Endothelial cell of hepatic sinusoid (primary cell): ENCODE measurements around the gene PNKP.

Experiments used
- in situ Hi-C: cut with HindIII; loops from 2 replicates; pipeline ENCODE4 v1.10.0; 2017; ENCODE audit warnings: low sequenced_read_pairs

The PNKP gene

DNA sequence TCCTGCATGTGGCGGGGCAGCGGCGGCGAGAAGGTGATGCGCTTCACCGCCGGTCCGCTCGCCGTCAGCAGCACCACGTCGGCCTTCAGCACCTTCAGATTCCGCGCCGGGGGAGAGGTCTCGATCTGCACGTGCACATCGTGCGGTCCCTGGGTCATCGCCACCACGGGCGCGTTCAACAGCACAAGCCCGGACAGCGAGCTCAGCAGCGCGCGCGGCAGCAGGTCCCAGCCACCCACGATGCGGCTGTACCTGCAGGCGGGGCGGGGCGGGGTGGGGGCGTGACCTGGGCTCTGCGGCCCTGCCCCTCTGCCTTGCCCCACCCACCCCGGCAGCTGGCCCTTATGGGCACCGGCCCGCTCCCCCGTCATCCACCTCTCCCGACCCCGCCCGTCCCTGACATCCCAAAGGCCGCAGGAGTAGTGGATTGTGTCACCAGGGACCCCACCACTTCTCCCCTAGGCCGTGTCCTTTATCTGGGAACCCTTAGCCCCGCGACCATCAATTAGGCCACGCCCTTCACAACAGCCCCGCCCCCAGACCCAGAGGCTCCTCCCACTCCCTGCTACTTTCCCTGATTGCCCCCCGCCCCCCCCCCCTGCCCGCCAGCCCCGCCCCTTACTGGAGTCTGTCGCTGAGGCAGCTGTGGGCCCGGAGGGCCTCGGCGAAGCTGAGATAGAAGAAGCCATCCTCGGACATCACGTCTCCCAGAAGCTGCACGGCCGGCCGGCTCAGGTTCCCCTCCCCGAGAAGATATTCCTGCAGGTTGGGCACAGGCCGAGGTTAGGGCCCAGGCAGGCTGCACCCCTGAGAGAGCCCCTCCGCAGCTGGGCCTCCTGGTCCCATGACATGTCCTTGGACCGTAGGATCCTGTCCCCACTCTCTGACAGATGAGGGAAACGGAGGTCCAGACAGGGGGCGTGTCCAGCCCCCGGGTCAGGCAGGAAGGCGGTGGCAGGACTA lies 23.3 kb upstream of the PNKP start:
- in situ Hi-C loops, result loop anchor here (5.0 kb wide), 1 partner anchor 38 kb away; the partner anchor contains the start of gene PTOV1

DNA sequence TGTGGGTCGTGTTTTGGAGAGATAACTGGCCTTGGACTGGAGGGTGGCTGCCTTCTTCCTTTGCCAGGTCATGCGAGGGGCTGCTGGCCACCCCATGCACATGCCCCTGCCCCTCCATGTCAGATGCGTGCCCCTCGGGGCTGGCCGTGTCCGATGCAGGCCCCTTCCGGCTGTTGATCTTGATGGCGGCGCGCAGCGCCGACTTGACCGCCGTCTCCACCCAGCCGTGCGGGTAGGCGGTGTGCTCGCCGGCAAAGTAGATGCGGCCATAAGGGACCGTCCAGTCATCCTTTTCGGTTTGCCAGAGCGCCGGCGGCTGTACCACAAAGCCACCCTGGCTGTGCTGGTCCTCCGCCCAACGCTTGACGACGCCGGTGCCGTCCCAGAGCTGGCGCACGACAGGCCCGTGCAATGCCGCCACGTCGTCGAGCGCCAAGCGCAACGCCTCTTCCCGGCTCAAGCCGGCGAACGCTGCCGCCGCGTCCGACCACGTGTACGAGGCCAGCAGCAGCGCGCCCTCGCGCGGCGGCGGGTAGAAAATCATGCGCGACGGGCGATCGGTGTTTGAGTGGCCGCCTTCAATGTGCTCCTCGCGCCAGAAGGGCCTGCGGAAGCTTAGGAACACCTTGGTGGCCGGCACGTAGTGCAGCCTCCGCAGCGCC lies 22.4 kb upstream of the PNKP start:
- in situ Hi-C loops, result loop anchor here (5.0 kb wide), 1 partner anchor 38 kb away; the partner anchor contains the start of gene PTOV1

GRCh38 chr19:49889038-49889686 lies 21.8 kb upstream of the PNKP start:
- in situ Hi-C loops, result no loop called here

DNA sequence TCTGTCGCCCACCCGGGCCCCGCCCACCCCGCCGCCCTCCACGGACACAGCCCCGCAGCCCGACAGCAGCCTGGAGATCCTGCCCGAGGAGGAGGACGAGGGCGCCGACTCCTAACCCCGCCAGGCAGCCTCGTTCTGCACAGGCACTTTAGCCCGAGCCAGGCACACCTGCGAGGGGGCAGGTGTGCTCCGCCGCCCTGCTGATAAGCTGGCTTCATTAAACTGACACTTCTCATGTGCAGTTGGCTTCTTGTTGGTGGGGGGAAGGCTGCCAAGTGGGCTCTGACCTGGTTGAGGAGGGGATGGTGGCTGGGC lies 21.1 kb upstream of the PNKP start:
- in situ Hi-C loops, result no loop called here

DNA sequence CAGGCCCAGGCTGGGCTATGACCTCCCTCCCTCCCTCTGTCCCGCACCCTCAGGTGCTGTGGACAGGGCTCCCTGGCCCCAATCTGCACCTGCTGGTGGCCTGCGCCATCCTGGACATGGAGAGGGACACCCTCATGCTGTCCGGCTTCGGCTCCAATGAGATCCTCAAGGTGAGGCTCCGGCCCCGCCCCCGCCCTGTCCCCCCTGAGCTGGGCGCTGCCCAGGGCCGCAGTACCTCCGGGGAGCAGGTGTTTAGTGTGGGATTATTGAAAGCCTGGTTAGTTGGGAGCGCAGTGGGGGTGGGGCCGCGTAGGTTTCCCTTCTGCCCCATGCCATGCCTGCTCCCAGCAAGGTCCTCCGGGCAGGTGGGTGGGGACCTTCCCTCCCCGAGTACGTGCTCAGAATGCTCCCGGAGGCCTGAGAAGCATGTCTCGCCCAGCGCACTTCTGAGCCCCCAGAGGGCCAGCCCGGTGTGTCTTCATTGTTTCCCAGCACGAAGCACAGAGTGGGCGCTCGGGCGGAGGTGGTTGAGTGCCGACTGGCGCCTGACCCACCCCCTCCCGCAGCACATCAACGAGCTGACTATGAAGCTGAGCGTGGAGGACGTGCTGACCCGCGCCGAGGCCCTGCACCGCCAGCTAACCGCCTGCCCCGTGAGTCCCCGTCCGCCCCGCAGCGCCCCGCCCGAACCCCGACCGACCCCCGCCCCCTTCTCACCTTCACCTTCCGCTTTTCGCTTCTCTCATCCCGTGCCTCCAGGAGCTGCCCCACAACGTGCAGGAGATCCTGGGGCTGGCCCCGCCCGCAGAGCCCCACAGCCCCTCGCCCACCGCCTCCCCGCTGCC lies 20.5 kb upstream of the PNKP start:
- in situ Hi-C loops, result no loop called here

- in situ Hi-C loops, result no loop called here
These were observed 19.8 kb upstream of the PNKP start for GRCh38 chr19:49887037-49887664.

GRCh38 chr19:49884760-49885159 lies 17.4 kb upstream of the PNKP start:
- in situ Hi-C loops, result no loop called here

- in situ Hi-C loops, result no loop called here
These were observed 16.7 kb upstream of the PNKP start for GRCh38 chr19:49884109-49884508.

DNA sequence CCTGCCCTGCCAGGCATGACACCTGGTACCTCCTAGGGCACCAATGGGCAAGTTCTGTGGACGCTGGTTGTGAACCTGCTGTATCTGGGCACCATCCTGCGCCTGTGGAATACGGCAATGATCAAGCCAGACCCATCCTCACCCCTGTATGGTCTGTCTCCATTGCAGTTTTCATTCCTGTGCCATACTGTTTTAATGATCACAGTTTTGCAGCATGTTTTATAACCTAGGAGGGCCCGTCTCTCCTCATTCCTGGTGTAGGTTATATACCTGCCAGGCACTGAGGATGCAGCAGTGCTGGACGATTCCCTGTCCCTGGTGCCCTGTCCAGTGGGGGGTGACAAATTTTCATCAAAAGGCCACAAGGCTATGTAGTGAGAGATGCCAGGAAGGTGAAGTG lies 15.7 kb upstream of the PNKP start:
- in situ Hi-C loops, result no loop called here

DNA sequence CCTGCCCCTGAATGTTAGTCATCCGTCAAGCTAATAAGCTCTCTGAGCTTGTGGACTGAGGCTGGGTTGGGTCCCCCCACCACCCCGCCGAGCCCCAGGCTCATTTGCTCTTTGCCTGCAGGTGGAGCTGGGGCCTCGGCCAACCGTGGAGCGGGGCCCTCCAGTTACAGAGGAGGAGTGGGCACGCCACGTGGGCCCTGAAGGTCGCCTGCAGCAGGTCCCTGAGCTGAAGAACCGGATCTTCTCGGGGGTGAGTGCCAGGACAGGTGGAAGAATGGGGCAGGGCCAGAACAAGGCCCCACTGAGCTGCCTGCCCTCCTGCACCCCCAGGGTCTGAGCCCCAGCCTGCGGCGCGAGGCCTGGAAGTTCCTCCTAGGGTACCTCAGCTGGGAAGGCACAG lies 15.3 kb upstream of the PNKP start:
- in situ Hi-C loops, result no loop called here

- in situ Hi-C loops, result no loop called here
These were observed 14.5 kb upstream of the PNKP start for GRCh38 chr19:49881672-49882394.

GRCh38 chr19:49881186-49881585 lies 13.8 kb upstream of the PNKP start:
- in situ Hi-C loops, result no loop called here

DNA sequence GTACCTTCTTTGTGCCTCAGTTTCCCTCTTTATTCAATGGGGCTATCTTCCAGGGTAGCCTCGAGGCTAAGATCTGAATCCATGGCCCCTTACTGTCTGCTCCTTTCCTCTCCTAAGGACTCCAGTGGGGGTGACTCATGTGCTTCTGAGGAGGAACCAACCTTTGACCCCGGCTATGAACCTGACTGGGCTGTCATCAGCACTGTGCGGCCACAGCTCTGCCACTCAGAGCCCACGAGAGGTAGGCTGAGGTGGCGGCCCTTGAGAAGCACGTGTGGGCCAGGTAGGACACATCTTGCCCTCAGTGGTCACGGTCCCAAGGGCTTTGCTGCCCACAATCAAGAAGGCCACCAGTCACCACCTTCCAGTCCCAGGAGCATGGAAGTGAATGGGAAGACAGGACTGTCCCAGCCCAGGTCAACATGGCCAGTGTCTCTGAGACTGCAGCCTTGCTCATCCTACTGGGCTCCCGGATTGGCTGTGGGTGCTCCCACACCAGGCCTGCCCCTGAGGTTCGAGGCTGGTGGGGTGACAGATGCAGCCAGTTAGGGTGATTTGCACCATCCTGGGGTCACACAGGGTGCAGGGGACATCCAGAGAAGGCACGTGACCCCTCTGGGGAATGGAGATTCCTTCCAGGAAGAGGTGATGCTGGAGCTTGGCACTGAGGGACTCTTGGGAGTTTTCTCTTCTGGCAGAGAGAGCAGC lies 12.9 kb upstream of the PNKP start:
- in situ Hi-C loops, result no loop called here

- in situ Hi-C loops, result no loop called here
These were observed 12.0 kb upstream of the PNKP start for GRCh38 chr19:49879243-49879963.

DNA sequence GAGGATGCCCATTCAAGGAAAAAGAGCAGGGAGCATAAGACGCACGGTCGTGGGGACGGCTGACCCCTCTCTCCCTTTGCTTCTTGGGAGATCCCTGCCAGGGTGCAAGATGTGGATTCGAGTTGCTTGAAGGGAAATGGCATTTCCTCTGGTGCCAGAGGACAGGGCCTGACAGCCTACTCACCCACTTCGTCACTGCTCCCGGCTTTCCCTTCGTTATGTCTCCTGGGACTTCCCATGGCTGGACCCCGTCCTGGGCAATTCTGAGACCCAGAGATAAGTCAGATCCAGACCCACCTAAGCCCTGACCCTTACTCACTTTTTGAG lies 11.3 kb upstream of the PNKP start:
- in situ Hi-C loops, result no loop called here

DNA sequence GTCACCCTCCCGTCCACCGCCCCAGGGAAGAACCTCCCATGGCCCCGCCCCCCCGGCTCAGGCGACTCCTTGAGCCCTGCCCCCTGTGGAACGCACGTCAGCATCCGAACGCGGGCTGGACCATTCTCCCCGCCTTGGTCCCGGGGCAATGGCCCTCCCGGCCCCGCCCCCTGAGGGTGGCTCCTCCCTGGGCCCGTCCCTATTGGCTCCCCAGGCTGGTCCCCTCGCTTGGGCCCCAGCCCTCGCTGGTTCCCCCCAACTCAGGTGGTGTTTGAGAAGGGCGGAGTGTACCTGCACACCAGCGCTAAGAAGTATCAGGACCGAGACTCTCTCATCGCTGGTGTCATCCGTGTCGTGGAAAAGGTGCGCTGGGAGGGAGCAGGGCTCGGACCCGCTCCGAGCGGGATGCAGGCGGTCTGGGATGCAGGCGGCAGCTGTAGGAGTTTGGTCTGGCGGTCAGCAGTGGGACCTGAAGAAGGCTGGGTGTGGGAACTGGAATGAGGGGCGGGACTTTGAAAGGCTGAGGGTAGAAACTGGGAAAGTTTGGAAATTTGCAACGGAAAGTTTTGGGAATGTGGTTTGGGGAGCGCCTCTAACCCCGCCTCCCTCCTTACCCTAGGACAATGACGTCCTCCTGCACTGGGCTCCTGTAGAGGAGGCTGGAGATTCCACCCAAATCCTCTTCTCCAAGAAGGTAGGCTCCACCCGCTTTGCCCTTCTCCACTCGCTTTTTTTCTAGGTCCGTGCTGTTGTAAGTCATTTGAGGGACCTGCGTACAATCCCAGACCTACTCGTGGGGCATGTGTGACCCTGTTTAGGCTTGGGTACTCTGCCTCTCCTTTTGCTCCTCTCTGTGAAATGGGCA lies 10.7 kb upstream of the PNKP start:
- in situ Hi-C loops, result no loop called here

DNA sequence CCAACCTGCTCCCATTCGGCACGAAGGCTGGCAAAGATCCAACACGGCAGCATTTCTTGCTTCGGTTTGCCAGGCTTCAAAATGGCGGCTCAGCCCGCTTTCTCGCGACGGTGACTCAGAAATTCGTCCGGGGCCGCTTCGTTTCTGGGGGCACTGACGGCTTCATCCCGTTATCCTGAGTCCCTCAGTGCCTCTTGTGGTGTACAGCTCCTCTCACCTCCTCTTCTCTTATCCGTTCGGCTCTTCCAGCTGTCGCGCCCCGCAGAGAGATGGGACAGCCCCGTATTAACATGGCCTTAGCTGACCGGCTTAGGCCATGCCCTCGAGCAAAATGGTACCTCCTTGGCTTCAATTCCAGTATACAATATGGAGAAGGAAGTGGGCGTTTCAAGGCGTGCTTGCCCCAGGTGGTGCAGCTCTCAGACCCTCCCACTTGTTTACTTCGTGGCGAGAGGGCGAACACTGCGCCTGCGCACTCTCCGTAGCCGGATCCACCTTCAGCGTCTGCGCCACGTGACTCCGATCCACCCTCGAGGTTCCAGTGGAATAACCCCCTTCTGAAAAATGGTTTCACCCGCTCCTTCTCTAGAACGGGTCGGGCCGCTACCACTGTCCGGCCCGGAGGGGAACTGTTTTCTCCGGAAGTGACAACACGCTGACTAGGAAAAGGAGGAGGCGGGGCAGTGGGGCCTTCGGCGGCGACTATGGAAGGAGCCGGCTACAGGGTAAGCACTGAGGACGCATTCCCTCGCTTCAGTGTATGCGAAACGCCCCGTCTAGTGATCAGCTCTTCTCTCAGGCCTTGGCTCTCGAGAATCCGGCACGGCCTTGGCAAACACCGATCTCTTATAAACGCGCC lies 9.9 kb upstream of the PNKP start, which contains the start of the genes AKT1S1 and TBC1D17:
TSS of gene AKT1S1 (minus strand) at position 336 of the 859 bp plus-strand sequence. CDS start 4,060 bp downstream, outside the sequence.
TSS of gene TBC1D17 (plus strand) at position 683 of the 859 bp plus-strand sequence. CDS start at position 705, 22 bp downstream.
- in situ Hi-C loops, result no loop called here
